Prostate gland (tissue), 2 donors: ENCODE results near the gene ADGRB3. TPM values are rescaled to one million over a fixed set of nuclear protein-coding genes. Genes with fewer than 3 reads are reported as not detected.

Experiments used
- DNase-seq: peaks from one replicate; pipeline ENCODE4 v3.0.0-alpha.2; 2019; ENCODE audit warnings: low spot score
- H3K27ac ChIP-seq, 2 donors: fragments of 200-600 bp; sonication (generic); 2 replicates each; pipeline ENCODE4 v1.5.1; 2017 to 2019
- H3K27me3 ChIP-seq: fragments of 200-600 bp; sonication (generic); replicated peaks from 2 replicates; pipeline ENCODE4 v1.5.1; 2019; ENCODE audit not compliant: insufficient read depth
- H3K36me3 ChIP-seq, 2 donors: fragments of 200-600 bp; sonication (generic); 1 replicate in 1 of 2; 2 replicates in 1 of 2; pipeline versions ENCODE4 v1.5.1 to v1.8.1; 2017 to 2019
- H3K4me1 ChIP-seq: fragments of 200-600 bp; sonication (generic); replicated peaks from 2 replicates; pipeline ENCODE4 v1.5.1; 2019
- H3K4me3 ChIP-seq, 2 donors: fragments of 200-600 bp; sonication (generic); 2 replicates each; pipeline ENCODE4 v1.5.1; 2017 to 2019
- H3K9me3 ChIP-seq: fragments of 200-600 bp; sonication (generic); 2 replicates; pipeline ENCODE4 v1.5.1; 2017
- POLR2A ChIP-seq: fragments of 450-650 bp; IDR thresholded peaks from one replicate; pipeline ENCODE4 v1.6.1; 2016; ENCODE audit warnings: antibody characterized with exemption, mild to moderate bottlenecking
- POLR2AphosphoS5 ChIP-seq: sonication (generic); formaldehyde crosslinking; IDR thresholded peaks from one replicate; pipeline ENCODE4 v1.6.1; 2017; ENCODE audit warnings: antibody characterized with exemption
- WGBS: methylation state at CpG from one replicate; pipeline ENCODE4 v1.1.5; 2018; 5-methylcytosine and 5-hydroxymethylcytosine counted together
- intact Hi-C: fragments of 100-400 bp; cut with DNase I; formaldehyde crosslinking; loops from one replicate; pipeline ENCODE4 v1.14.2; 2022
- total RNA-seq, 2 donors: library from RNA; depleted of rRNA; stranded (reverse); fragments of >200 nt; gene quantifications; one replicate each; pipeline ENCODE4 v1.1.0, GENCODE V29; 2016
- TF ChIP-seq, protein P1 (sequence below), 4 experiments: fragments of 200-600 bp in 2 of 4; fragments of 450-650 bp in 2 of 4; sonication (generic) in 2 of 4; IDR thresholded peaks; 1 replicate in 3 of 4; 2 replicates in 1 of 4; pipeline ENCODE4 v1.5.1; 2016 to 2019; ENCODE audit warnings: antibody characterized with exemption in 4 of 4, mild to moderate bottlenecking in 2 of 4, moderate library complexity in 2 of 4

ADGRB3 gene
- total RNA-seq, 2 donors from 2014 or later, result 0.59 to 3.1 TPM

GRCh38 chr6:68693271-68693670 lies 58.2 kb downstream of the ADGRB3 start:
- intact Hi-C loops, result no loop called here
- no peak for TF ChIP-seq POLR2AphosphoS5
- TF ChIP-seq, protein P1, sequence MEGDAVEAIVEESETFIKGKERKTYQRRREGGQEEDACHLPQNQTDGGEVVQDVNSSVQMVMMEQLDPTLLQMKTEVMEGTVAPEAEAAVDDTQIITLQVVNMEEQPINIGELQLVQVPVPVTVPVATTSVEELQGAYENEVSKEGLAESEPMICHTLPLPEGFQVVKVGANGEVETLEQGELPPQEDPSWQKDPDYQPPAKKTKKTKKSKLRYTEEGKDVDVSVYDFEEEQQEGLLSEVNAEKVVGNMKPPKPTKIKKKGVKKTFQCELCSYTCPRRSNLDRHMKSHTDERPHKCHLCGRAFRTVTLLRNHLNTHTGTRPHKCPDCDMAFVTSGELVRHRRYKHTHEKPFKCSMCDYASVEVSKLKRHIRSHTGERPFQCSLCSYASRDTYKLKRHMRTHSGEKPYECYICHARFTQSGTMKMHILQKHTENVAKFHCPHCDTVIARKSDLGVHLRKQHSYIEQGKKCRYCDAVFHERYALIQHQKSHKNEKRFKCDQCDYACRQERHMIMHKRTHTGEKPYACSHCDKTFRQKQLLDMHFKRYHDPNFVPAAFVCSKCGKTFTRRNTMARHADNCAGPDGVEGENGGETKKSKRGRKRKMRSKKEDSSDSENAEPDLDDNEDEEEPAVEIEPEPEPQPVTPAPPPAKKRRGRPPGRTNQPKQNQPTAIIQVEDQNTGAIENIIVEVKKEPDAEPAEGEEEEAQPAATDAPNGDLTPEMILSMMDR (IDR thresholded peaks at IDR 0.05), result no peak
- Histone ChIP-seq H3K4me1 (no peaks in the 10 kb centered on the region), H3K36me3 (no peaks in the 10 kb centered on the region), H3K27me3 (no peaks in the 10 kb centered on the region), H3K4me3 (no peak overlapping the region), H3K27ac (no peak overlapping the region), H3K9me3 (no peaks in the 10 kb centered on the region)
- no peak for DNase-seq
- WGBS, result 62% methylated on average over 1 of the region's 1 CpG

DNA sequence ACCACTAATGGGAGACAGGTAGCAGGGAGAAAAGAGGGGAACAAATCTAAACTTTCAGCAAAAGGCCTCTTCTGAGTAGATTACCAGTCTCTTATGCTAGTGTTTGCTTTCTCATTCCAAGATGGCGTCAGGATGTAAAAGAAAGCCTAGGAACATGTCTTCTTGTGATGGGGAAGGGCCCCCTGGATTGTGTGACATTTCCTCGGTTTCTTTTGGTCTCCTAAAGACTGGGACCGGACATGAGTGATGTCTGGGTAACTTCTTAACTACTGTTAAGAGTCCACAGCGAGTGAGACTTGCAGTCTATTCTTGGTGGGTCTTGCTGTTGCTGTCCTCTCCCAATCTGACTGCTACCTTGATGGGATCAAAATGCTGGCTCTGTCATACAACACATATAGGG lies 60.3 kb downstream of the ADGRB3 start:
- no peaks in the 10 kb centered on the region for H3K27me3 ChIP-seq
- intact Hi-C loops, result no loop called here
- WGBS, result 93% methylated on average over 4 of the region's 4 CpGs
- no peaks in the 10 kb centered on the region for H3K9me3 ChIP-seq
- TF ChIP-seq POLR2AphosphoS5, result no peak
- TF ChIP-seq, protein P1 (IDR thresholded peaks at IDR 0.05), result no peak
- TF ChIP-seq POLR2A, result no peak
- no peaks in the 10 kb centered on the region for H3K4me1 ChIP-seq
- H3K4me3 ChIP-seq, result no peak overlapping the region
- no peak overlapping the region for H3K27ac ChIP-seq
- no peaks in the 10 kb centered on the region for H3K36me3 ChIP-seq
- no peak for DNase-seq

- Histone ChIP-seq H3K36me3 (no peaks in the 10 kb centered on the region), H3K9me3 (no peaks in the 10 kb centered on the region), H3K4me1 (no peaks in the 10 kb centered on the region), H3K27ac (no peak overlapping the region), H3K4me3 (no peak overlapping the region), H3K27me3 (no peaks in the 10 kb centered on the region)
- intact Hi-C loops, result no loop called here
- WGBS, result 86% methylated on average over 6 of the region's 6 CpGs
- no peak for TF ChIP-seq POLR2AphosphoS5
- TF ChIP-seq, protein P1 (IDR thresholded peaks at IDR 0.05), result no peak
- no peak for TF ChIP-seq POLR2A
- no peak for DNase-seq
Measured at GRCh38 chr6:68695838-68696237, 60.8 kb downstream of the ADGRB3 start.

- DNase-seq, result no peak
- 75% methylated on average over 1 of the region's 1 CpG for WGBS
- no peaks in the 10 kb centered on the region for H3K36me3 ChIP-seq
- no peak overlapping the region for H3K4me3 ChIP-seq
- H3K27ac ChIP-seq, result no peak overlapping the region
- intact Hi-C loops, result no loop called here
- no peak for TF ChIP-seq POLR2AphosphoS5
- TF ChIP-seq, protein P1 (IDR thresholded peaks at IDR 0.05), result no peak
- no peak for TF ChIP-seq POLR2A
- no peaks in the 10 kb centered on the region for H3K27me3 ChIP-seq
- no peaks in the 10 kb centered on the region for H3K4me1 ChIP-seq
- no peaks in the 10 kb centered on the region for H3K9me3 ChIP-seq
Measured at GRCh38 chr6:68697394-68697793, 62.3 kb downstream of the ADGRB3 start.

- Histone ChIP-seq H3K4me3 (no peak overlapping the region), H3K9me3 (no peaks in the 10 kb centered on the region), H3K4me1 (no peaks in the 10 kb centered on the region), H3K27me3 (no peaks in the 10 kb centered on the region), H3K36me3 (no peaks in the 10 kb centered on the region), H3K27ac (no peak overlapping the region)
- 90% methylated on average over 4 of the region's 4 CpGs for WGBS
- DNase-seq, result no peak
- intact Hi-C loops, result no loop called here
- TF ChIP-seq, protein P1 (IDR thresholded peaks at IDR 0.05), result no peak
- TF ChIP-seq POLR2AphosphoS5, result no peak
- no peak for TF ChIP-seq POLR2A
Measured at GRCh38 chr6:68701159-68701558, 66.1 kb downstream of the ADGRB3 start.
